T-helper 1 cell treated with Interleukin-12 subunit alpha and Interleukin-12 subunit beta and Interleukin-4 antibody, amounts not matched to agents 30 ng/mL and 1 ng/mL, for 36 hours (primary cell): ENCODE measurements around the gene ZNF776. TPM values are rescaled to one million over a fixed set of nuclear protein-coding genes. Genes with fewer than 3 reads are reported as not detected.
"Not testable (repeated sequence)": the region's sequence is repeated elsewhere in the genome, so short reads cannot be mapped to it uniquely, and the experiment has no call there.

Source experiments
- intact Hi-C: fragments of 100-400 bp; cut with micrococcal nuclease; formaldehyde crosslinking; loops from one replicate; pipeline ENCODE4 v1.15.1; 2024
- total RNA-seq: library from RNA; stranded (reverse); gene quantifications from 2 replicates; pipeline ENCODE4 v1.2.3, GENCODE V29; 2022

Gene ZNF776
- total RNA-seq, 1 donor from 2014 or later, result 16.4 TPM

DNA sequence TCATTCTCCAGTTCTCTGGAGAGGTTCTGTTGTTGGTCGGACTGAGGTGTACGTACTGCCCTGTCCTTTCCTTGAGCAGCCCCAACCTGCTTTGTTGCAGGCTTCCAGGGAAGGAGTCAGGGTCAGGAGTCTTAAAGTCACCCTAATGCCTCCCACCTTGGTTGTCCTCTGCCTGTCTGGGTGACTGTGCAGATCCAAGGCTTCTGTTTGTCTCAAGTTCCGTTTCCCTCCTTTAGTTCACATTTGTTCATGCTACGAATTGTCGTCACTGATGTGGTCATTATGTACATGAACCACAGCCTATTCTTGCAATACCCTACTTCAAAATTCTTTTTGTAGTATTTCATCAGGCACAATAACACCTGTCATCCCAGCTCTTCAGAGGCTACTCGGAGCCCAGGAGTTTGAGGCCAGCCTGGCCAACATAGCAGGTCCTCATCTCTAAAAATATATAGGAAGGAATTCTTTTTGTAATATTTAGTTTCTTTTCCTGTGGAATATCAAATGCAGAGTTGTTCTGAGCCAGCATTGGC, 30.2 kb downstream of the ZNF776 start:
- intact Hi-C loops, result no loop called here

DNA sequence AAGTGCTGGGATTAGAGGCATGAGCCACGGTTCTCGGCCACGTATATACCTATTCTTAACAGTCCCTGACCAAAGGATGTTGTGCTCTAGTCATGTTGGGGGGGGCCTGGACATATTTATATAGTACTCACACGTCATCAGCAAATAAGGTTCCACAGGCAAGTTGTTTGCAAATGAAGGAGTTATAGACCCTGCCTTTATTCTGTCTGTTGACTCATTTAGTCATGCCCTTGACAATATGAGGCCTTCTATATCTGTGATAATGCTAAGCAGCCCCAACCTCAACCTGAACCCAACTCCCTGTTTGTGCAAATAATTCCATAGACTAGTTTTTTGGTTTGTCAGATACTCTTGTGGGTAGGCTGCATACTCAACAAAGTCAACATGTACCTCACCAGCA, 31.7 kb downstream of the ZNF776 start:
- intact Hi-C loops, result no loop called here

DNA sequence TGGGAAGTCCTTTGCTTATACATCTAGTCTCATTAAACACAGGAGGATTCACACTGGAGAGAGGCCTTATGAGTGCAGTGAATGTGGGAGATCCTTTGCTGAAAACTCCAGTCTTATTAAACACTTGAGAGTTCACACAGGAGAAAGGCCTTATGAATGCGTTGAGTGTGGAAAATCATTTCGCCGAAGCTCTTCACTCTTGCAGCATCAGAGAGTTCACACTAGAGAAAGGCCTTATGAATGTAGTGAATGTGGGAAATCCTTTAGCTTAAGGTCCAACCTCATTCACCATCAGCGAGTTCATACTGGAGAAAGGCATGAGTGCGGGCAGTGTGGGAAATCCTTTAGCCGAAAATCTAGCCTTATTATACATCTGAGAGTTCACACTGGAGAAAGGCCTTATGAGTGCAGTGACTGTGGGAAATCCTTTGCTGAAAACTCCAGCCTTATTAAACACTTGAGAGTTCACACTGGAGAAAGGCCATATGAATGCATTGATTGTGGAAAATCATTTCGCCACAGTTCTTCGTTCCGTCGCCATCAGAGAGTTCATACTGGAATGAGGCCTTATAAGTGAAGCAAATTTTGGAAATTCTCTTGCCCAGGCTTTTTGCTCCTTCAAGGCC, 32.7 kb downstream of the ZNF776 start:
- intact Hi-C loops, result no loop called here

DNA sequence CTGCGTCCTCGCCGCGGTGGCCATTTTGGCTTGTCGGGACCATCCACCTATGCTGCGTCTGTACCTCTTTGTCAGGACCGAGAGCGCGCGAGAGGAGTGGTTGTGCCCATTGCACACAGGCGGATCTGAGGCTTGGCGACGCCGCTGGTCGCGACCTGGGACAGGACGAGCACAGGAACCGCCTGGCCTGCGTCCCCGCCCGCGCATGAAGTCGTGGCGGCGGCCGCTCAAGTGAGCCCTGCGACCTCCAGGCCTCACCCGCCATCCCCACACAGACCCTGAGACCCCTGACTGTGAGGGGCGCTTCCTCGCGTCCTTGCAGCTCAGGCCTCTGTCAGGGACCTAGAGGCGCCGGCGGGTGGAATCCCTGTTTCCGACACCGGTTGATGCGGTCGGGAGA, 39.7 kb downstream of the ZNF776 start:
- intact Hi-C loops, result no loop called here

DNA sequence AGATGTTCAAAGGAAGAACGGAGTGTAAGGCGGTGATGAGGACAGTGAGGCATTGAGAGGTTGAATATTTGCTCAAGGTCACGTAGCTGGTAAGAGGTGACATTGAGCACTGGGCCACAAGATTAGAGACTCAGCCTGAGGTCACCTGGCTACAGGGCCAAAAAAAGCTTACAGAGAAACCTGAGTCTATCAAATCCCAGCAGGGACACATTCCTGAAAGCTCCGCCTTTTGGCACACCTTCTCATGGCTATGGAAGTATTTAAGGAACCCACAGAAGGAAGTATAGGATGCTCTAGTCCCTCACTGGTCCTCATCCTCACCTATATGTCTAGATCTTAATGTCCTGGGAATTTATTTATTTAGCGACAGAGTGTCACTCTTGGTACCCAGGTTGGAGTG, 40.3 kb downstream of the ZNF776 start:
- intact Hi-C loops, result no loop called here

DNA sequence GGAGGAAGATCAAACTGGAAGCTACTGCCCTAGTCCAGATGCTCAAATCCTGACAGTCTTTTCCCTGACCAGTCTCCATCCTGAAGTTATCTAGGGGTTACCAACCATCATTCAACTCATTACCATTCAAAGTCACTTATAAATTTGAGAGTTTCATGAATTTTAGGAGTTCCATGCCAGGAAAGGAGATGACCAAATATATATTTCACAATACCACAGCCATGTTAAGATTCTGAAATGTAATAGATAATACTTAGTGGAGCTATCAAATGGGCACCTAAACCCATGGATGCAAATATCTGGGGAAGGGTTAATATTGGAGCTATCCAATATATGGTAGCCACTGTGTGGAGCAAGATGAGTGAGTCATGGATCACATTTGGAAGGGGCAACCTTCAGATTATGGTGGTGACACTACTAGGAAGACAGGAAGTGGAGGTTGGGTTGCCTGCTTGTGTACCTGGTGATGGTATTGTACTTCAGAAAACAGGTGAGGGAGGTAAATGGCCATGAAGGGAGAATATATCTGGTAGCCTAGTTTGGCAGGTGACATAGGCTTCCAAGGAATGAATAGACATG, 41.6 kb downstream of the ZNF776 start:
- intact Hi-C loops, result no loop called here

DNA sequence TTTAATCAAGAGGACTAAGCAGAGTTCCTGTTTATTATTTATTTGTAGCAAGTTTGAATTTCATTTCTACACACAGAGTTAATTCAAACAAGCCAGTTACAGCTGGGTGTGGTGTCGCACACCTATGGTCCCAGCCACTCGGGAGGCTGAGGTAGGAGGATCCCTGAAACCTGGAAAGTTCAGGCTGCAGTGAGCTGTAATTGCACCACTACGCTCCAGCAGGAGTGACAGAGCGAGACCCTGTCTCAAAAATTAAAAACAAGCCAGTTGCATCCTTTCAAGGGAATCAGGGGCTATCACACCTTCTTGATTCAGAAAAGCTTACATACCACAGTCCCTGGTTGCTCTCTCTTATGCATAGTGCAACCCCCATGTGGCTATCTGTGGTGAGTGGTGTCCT, 42.7 kb downstream of the ZNF776 start:
- intact Hi-C loops, result no loop called here

DNA sequence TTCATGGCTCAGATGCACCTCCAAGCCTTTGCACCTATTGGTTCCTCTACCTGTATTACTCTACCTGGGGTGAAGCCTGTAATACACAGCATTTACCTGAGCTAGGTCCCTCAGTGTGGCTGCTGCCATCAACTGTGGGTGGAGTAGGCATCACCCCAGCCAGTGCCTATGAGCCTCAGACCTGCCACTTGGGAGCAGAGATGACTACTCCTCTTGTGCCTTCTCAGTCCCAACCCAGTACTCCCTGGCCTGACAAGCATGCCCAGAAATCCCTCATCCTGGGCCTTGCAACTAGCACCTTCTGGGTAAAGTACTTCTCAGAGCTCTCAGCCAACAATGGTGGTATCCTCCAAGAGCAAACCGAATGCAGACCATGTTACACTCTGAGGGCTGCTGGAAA, 50.0 kb downstream of the ZNF776 start:
- intact Hi-C loops, result not testable (repeated sequence)

DNA sequence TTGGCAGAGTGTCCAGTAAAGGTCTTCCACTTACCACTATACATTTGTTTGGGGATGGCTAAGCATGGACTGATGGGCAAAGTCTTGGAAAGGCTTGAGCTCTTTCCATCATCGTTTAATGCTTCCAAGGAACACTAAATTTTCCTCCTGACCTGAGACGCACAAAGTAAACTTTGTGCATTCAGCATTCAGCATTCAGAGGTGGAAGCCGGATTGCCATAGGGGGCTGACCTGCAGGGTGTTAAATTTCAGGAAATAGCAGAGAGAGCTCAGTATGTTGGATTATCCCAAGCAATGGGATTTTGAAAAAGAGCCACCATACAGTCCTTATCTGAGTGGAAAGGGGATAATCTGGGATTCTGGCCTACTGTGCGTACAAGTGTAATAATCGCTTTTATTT, 54.1 kb downstream of the ZNF776 start:
- intact Hi-C loops, result no loop called here

DNA sequence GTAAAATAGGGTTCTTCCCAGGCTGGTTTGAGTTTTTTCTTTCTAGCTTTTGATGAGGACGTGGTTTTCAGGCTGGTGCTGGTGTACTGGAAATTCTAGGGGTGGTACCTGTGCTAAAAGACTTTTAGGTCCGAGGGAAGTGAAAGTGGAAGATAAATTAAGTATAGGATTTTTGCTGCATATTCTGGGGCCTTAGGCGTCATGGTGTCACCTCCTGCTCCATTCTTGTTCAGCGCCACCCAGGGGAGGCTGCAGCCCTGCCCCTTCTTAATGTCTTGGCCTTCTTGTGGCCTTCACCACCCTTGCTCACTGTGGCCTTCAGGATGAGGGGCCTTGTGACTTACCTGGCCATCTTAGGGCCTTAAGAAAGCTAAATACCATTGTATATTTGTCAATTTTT, 55.7 kb downstream of the ZNF776 start:
- intact Hi-C loops, result no loop called here

DNA sequence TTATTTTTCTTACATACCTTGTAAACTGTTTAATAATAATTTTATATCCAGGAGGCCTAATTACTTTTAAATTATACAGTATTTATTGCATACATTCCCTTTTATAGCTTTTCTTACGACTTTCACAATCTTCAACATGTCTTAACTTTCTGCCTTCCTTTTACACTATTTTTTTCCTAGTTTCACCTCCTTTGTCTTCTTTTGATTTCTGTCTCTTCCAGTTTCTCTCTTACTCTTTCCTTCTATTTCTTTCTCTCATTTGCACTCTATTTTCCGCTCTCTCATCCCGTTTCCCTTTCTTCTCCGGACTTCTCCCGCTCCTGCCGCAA, 56.6 kb downstream of the ZNF776 start:
- intact Hi-C loops, result no loop called here

DNA sequence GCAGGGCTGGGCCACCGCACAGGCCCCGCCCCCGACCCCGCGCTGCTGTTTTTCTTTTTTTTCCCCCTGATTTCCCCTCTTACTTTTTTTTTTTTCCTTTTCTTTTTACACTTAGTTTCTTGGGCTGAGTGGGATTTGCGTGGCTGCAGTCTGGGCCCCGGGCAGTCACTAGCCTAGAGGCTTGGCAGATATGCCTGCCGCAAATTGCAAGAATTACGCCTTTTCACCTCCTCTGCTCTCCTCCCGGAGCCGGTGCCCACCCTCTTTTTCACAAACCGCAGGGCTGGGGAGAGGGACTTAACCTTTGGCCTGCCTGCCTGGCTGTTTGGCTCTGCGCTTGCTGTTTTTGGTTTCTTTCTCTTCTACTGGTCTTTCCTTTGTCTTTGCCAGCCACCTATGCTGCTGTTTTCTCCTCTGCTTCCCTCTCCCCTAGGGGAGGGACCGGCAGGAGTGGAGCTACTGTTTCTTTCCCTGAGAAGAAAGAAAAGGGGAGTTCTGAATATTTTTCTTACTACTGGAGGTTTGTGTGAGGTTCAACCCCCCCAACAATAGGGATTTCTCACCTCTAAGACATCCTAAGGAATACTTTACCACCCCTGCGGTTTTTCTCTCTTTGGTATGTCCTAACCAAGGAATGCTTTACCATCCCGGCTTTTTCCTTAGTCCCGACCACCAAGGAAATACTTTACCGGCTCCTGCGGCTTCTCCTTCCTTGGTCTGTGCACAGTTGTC, 57.1 kb downstream of the ZNF776 start:
- intact Hi-C loops, result no loop called here

DNA sequence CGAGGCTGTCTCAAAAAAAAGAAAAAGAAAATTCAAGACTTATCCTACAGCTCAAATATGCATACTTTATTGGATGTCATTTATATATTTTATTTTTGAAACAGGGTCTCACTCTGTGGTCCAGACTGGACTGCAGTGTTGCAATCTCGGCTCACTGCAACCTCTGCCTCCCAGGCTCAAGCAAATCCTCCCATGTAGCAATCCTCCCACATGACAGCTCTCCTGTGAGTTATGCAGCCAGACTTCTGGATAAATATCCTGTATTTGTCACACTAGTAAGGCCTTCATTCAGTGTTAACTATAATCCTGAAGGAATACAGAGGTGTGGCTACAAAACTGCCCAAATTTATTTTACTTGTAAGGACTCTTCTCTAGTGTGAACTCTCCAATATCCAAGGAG, 60.9 kb downstream of the ZNF776 start:
- intact Hi-C loops, result no loop called here

Other genes starting within 250 kb of the ZNF776 start
- gene ZNF773, start 246.9 kb upstream of the ZNF776 start, total RNA-seq, result 9.6 and 10.0 TPM in 2 replicates
- gene ZNF549, start 219.5 kb upstream of the ZNF776 start, total RNA-seq, result 6.1 and 7.8 TPM in 2 replicates
- gene ZNF550, start 187.0 kb upstream of the ZNF776 start, total RNA-seq, result 7.7 and 9.3 TPM in 2 replicates
- 6.1 and 6.4 TPM in 2 replicates for gene ZNF416, start 167.9 kb upstream of the ZNF776 start, total RNA-seq
- 5.5 and 7.0 TPM in 2 replicates for gene ZIK1, start 162.7 kb upstream of the ZNF776 start, total RNA-seq
- gene ZNF530, start 146.9 kb upstream of the ZNF776 start, total RNA-seq, result 6.6 and 6.8 TPM in 2 replicates
- gene ZNF134, start 132.6 kb upstream of the ZNF776 start, total RNA-seq, result 13.9 and 18.5 TPM in 2 replicates
- 14.4 and 15.4 TPM in 2 replicates for gene ZNF211, start 113.6 kb upstream of the ZNF776 start, total RNA-seq
- not detected in 2 replicates for gene ZSCAN4, start 77.9 kb upstream of the ZNF776 start, total RNA-seq
- 10.0 and 12.8 TPM in 2 replicates for gene ZNF551, start 64.8 kb upstream of the ZNF776 start, total RNA-seq
- gene ZNF154, start 37.6 kb upstream of the ZNF776 start, total RNA-seq, result 8.5 and 9.3 TPM in 2 replicates
- gene ZNF671, start 19.2 kb upstream of the ZNF776 start, total RNA-seq, result 12.2 and 13.0 TPM in 2 replicates
- 18.4 and 18.5 TPM in 2 replicates for gene ZNF586, start 22.9 kb downstream of the ZNF776 start, total RNA-seq
- gene ZNF552, start 68.1 kb downstream of the ZNF776 start, total RNA-seq, result 10.4 and 11.0 TPM in 2 replicates
- gene ZNF587B, start 83.5 kb downstream of the ZNF776 start, total RNA-seq, result 17.7 and 22.2 TPM in 2 replicates
- gene ZNF587, start 103.0 kb downstream of the ZNF776 start, total RNA-seq, result 42.6 and 46.5 TPM in 2 replicates
- gene ZNF814, start 142.2 kb downstream of the ZNF776 start, total RNA-seq, result 12.5 and 12.9 TPM in 2 replicates
- 16.5 and 21.6 TPM in 2 replicates for gene ZNF417, start 169.8 kb downstream of the ZNF776 start, total RNA-seq
- gene ZNF418, start 188.6 kb downstream of the ZNF776 start, total RNA-seq, result 1.5 and 2.3 TPM in 2 replicates
- gene ZNF256, start 200.9 kb downstream of the ZNF776 start, total RNA-seq, result 4.0 and 5.4 TPM in 2 replicates
- 0.32 TPM in 1 of 2 replicates, not detected in the other for gene C19orf18, start 227.7 kb downstream of the ZNF776 start, total RNA-seq